NOMO-1 treated with dmso at 0.1 percent for 144 hours (cell line): ENCODE measurements around the gene PRKCA.

ENCODE experiments used
- DNase-seq: peaks from one replicate; lab custom pipeline; 2025; ENCODE audit not compliant: unreplicated experiment; lab: John Stamatoyannopoulos, UW

Gene PRKCA

DNA sequence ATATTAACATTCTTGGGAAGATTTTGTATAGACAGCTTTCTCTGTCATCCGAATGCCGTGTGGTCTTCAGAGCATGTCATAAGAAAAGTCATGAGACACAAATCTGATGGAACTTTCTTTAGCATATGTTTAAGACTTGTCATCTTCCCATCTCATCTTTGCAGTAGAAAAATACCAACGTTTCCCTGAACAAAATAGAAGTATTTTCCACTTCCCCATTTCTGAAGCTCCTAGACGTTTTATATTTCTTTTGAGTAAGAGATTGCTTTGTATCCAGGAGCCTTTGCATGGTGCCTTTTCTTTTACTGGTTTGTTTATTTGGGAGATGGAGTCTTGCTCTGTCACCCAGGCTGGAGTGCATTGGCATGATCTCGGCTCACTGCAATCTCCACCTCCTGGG, 235.1 kb downstream of the PRKCA start:
- no peak for DNase-seq

DNA sequence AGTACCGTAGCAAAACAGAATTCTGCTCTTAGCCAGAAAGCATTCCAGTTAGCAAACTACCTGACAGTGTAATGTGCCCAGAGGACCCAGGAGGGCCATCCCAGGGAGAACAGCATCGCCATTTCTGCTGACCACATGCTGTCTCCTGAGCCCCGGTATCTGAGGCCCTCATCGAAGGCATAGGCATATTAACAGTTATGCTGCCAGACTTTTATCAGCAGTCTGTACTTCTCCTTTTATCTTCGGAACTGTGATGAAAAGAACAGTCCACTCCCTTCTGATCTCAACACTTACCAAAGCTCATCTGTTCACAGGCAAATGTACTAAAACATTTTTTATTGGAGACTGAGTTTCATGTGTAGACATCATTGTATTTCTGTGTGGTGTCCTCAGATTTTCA, 236.4 kb downstream of the PRKCA start:
- DNase-seq: no peak

DNA sequence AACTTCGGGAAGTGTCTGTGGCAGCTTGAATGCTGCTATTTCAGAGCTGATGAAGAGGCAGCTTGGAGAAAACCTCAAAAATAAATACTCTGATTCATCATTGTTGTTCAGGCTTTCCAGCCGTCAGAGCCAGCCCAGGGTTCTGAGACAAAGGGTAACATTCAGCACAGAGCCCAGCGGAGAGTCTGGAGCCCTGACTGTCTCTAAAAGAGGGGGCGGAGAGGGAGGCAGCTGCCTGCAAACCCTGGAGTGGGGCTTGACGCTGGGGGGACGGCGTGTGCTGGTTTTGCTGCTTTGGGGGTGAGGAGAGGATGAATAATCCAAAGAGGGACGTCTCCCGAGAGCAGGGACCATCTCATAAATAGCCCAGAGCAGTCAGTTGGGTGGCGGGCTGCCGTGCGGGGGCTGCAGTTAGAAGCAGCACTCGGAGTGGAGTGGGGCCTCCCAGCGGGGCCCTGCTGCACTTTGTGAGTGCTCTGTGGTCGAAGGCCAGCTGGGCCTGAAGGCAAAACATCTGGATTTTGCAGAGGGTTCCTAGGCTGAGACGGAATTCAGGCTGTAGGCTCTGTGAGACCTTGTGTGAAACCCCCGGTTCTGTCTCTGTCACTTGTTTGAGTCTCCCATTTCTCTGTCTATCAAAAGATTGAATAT, 237.8 kb downstream of the PRKCA start:
- no peak for DNase-seq

DNA sequence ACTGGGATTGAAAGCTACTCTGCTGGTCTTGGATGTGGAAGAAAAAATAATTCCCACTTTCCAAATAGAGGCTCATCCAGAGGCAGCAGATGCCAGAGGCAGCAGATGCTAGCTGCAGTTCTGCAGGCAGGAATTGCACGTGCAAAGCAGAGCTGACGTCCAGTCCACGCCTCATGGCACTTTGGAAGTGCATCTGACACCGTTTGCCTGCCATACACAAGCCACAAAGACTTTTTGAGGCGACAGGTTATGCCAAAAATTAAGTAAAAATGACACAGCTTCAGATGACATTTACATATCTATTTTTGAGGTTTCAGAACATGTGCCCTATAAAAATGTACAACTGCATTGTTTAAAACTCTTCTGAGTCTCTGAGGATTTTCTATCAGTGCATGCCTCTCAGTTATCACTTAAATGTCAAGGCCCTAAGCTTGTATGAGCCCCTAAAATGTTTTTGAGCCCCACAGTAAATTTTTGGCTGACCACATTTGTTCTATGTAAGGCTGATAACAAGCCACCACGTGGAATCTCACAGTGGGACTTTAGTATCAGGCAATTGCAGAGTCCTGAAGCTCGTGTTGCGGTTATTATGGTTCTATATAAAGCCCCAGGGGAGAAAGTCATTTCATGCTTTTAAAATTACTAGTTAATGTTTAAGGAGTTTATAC, 239.2 kb downstream of the PRKCA start:
- no peak for DNase-seq

DNA sequence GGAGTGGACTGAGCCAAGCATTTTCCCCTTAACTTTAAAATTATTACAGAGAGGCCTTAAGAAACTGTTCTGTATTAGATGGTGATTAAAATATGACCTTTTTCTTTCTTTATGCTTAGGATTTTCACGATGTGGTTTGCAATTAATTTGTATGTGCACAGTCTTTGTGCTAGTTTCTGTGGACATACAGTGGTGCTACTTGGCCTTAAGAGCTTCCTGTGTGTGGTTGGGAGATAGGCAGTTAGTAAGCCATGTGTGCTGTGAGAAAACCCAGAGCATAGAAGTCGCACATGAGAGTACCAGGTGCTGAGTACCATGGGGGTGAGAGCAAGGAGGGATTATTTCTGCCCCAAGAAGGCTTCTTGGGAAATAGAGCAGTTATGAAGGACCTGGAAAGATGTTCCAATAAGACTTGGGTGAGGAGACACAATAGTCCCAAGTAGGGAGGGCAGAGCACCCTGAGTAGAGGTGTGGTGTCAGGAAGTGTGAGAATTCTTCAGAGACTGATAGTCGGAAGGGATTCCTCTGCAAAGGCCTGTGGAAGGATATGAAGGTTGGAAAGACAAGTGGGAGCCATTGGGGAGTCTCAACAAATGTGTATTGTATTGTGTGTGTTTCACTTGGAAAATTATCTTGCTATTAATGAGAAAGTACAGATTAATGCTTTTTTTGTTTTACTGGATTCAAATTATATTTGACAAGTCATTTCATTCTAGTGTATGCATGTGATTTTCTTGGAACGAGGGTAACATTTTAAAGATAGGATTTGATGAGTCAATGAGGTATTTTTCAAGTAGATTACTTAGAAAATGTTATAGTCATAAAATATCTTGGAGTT, 239.9 kb downstream of the PRKCA start:
- no peak for DNase-seq

DNA sequence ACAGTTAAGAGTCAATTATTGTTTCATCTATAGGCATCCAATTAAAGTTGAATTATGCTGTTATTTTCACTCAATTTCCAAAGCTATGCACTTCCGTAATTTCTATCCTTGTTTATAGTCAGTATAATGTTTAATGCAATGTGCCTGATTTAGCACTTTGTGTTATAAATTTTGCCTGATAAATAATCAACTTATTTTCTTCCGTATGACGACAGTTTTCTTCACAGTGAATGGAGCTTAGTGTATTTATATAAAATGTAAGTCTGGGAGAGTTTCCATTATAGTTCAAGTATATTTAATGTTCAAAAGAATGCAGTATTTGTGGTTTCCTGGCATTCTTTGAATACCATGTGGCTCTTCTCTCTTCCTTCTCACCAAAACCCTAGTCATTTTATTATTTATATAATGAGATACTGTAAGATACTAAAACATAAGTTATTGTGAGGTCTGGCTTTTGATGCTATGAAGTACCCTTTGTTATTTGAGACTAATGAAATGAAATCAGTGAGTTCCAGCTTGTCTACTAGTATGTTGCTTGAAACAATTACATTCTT, 240.6 kb downstream of the PRKCA start:
- DNase-seq: no peak

DNA sequence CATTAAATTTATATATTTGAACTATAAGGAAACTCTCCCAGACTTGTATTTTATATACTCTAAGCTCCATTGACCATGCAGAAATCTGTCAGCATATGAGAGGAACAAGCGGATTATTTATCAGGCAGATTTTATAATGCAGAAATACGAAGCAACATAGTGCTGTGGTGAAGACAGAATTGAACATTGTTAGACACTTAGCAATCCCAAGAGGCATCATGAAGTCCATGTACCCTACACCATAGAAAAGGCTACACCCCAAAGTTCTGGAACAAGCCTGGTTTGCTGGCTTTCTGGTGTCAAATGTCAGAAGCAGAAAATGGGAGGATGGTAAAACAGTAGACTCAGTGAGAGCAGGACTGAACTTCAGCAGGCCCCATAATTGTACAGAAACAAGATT, 241.1 kb downstream of the PRKCA start:
- DNase-seq: no peak

DNA sequence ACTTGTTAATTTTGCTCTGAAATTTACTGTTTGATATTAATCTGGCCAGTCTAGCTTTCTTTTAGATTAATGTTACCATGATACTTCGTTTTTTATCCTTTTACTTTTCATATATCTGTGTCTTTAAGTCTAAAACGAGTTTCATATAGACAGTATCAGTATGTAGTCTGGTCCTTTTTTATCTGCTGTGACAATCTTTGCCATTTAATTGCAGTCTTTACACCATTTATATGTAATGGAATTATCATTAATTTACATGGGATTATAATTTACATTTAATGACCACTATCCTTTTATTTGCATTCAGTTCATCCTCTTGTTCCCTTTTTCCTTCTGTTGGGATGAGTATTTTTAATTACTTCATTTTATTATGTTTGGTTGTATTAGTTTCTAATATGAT, 243.5 kb downstream of the PRKCA start:
- no peak for DNase-seq

DNA sequence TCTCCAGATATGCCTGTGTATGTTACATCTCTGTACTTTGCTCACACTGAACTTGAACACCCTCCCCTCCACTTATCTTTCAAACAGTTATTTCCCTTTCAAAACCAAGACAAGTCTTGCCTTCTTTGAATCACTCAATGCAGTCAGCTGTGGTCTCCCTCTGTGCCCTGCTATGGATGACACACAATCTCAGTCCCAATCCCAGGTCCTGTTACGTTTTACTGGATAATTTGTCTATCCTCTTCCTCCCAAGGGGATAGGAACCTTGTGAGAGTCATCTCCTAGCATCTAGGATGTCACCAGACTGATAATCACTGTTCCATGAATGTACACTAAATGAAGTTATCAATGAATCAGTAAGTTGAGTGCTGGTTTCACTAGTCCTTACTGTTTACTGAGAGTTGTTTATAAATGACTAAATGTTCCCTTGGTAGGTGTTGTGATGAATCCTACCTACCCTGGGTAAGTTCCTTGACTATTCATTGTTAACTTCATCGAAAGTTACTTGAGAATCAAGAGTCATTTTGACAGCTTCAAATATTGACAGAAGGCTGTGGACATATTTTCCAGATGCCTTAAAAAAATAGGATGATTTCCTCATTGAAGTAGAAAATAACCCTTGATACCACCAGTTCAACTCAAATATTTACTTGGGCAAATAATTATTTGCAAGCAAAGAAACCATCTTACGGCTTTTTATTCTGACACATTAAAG, 244.9 kb downstream of the PRKCA start:
- DNase-seq: no peak

DNA sequence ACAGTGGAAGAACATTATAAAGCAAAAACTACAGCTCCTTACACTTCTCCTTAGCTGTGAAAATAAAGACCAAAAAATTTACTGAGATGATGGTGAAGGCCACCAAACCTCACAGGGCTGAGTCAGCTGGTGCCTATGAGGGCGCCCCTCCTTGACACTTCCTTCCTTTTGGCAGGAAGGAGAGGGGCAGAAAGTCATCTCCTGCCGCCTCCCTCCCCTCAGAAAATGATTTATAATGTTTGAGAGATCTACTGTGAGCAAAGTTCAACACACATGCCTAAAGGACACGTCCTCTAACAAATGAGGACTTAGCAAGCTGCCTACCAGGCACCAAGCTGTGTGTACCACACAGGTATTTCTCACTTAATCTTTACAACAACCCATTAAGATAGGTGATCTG, 245.7 kb downstream of the PRKCA start:
- no peak for DNase-seq

DNA sequence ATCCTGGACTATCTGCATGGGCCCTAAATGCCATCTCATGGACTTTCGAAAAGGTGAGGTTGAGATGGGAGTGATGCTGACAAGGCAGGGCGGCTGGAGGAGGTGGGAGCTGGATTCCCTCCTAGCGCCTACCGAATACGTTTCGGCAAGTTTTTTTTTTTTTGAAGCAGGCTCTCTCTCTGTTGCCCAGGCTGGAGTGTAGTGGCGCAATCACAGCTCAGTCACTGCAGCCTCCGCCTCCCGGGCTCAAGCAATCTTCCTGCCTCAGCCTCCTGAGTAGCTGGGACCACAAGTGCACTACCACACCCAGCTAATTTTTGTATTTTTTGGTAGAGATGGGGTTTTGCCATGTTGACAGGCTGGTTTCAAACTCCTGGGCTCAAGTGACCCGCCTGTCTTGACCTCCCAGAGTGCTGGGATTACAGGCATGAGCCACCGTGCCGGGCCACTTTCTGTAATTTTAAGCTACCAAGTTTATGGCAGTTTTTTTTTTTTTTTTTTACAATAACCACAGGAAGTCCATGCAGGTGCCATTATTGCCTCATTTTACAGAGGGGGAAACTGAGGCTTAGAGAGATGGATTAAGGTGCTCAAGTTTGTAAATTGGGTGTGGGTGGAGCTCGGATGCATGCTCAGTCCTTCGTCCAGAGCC, 246.4 kb downstream of the PRKCA start:
- DNase-seq: no peak

DNA sequence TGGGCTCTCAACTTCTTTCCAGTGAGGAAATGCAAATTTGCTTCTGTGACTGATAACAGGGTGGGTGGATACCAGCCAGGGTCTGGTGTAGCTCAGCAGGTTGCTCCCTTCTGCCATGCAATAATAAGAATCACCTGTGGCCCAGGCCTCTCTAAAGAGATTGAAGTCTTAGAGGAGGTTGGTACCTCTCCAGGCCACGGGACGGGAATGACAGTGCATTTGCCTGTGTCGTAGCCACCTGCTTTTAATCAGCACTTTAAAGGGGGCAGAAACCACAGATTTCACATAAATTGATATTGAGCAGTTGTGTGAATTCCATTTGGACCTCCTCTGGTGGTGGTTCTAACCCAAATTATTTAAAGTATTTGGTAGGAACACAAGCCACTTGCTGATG, 246.9 kb downstream of the PRKCA start:
- DNase-seq: no peak

DNA sequence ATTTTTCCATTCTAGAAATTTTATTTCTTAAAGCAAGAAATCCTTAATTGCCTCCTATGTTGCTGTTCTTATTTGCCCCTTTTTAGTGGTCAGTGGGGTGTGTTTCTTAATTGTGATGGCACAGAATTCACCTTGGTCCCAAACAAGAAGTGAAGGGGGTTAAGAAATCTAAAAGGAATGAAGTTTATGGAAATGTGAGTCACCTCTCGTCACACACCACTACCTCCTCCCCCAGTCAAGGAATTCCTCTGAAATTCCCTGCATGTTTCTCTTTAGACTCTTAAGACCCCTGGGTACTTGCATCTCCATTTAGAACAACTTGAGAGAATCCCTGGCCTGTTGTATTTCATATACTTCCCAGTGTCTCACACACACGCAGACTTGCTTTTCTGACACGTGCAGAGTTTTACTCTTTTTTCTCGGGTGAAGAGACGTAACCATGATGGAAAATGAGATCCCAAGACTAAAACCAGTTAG, 247.4 kb downstream of the PRKCA start:
- no peak for DNase-seq

DNA sequence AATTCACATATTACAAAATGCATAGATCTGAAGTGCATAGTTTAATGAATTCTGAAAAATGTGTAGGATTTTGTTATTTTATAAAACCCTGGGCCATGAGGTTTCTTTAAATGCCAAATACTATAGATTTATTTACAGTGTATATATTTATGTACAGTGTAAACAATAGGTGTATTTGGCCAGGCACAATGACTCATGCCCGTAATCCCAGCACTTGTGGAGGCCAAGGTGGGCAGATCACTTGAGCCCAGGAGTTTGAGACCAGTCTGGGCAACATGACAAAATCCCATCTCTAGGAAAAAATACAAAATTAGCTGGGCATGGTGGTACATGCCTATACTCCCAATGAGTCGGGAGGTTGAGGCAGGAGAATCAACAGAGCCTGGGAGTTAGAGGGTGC, 249.4 kb downstream of the PRKCA start:
- no peak for DNase-seq

DNA sequence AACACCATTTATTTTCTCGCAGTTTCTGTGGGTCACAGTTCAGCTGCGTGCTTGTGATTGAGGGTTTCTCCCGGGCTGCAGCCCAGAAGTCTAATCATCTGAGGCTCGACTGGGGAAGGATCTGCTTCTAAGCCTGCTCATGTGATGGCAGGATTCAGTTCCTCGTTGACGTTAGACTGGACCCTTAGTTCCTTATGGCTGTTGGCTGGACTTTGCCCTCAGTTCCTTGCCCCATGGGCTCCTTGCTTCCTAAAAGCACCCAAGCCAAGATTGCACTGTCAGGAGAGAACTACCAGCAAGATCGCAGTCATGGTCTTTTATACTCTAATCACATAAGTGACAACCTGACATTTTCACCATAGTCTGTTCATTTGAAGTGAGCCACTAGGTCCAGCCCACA, 250.0 kb downstream of the PRKCA start:
- no peak for DNase-seq

DNA sequence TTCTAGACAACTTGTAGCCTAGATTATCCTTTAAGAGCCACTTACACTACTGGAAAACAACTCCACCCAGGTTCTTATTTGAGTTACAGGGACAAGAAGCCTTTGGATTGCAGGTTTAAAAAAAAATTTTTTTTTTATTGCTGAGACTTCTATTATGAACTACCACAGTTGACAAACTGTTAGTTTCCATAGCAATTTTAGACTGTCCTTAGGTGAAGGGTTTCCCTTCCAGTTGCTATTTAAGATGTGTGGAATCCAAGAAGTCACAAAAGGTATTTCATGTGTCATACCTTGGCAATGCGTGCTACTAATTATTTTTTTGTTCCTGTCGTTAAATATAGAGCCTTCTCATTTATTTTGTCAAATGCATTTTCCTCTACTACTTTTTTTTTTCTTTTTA, 253.2 kb downstream of the PRKCA start:
- DNase-seq: no peak

DNA sequence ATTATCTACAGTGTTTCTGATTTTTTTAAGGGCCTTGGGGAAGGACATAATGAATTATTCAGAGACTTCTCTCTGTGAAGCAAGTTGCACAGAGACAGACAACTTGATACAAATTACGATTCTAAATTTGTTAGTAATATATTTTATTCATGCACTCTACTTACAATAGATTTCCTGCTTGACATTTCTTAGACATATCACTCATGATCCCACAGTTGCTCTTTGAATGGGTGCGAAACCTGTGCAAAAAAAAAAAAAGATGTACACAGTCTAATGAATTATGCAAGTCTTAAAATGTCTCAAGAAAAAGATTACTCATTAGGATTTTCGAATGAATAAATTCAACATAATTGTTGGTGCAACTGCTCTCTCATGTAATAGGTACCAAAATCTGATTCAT, 254.8 kb downstream of the PRKCA start:
- no peak for DNase-seq

DNA sequence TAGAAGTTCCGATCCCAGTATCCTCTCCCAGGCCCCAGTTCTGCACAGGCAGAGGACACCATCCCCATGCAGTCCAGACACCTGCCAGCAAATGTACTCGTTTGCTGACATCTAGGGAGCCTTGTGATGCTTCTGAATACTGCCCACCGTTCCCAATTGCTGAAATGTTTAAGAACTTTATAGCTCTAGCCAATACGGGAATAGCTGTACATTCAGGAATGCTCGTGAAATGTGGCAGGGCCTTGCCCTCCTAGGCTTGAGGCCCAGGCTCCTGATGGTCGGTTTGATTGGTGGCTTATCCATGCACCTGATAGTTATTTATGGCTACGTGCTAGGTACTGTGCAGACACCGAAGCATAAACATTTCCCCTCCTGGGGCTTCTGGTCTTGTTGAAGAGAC, 255.5 kb downstream of the PRKCA start:
- DNase-seq: no peak

DNA sequence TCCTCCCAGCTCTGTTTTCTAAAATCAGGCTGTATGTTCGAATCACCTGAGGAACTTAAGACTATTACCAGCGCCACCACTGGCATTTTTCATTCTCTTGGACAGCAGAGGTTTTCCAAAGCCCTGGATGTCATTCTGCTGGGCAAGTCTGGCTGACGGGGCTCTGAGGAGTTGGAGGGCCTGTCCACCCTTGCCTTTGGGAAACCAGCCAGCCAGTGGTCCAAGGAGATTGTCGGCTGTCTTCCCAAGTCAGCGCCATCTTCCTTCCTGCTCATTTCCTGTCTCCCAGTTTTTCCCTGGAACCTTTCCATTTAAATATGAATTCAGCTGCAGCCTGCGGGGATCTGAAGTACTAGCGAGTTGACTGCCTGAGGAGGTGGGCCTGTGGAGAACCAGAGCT, 258.3 kb downstream of the PRKCA start:
- no peak for DNase-seq

DNA sequence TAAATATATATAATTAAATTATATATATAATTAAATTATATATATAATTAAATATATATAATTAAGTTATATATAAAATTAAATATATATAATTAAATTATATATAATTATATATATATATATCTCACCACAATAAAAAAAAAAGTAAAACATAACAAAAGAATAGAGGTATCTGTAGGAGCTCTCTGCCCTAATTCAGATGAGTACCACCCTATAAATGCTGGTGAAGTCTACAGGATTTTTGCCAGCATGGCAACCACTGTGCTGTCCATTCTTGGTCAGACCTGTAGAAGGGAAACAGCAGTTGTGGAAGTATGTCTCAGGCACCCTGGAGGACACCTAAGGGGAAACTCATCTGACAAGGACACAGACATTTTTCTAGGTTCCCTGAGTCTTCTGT, 259.7 kb downstream of the PRKCA start:
- DNase-seq: no peak

DNA sequence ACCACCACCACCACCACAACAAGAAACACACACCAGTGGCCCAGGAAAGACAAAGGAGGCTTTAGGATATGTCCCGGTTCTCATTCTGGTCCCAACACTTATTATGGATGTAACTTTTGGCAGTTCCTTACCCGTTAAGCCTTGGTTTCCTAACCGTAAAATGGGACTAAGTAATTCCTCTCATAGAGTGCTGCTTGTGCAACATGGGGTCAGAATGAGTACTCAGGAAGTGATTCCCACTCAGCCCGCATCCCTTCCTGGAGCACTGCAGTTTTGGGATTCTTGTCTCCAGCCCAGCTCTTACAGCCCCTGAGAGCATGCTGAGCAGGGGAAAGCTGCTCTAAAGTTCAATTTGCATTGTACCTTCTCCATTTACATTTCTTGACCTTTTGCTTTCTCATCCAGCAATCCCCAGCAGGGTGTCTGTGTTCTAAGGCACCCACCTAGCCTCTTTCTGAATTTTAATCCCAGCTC, 262.6 kb downstream of the PRKCA start:
- DNase-seq: no peak
